Stimulated activated CD4-positive, alpha-beta T cell treated with anti-CD3 and anti-CD28 coated beads, Interleukin-15, amount 100 ng/mL, for 48 hours (primary cell): Measurements from ENCODE around the gene OR10Z1.

Experiments
- DNase-seq, 2 donors: peaks; one replicate each; pipeline ENCODE4 v3.0.0-alpha.2; 2020; ENCODE audit warnings: low read depth in 2 of 2

OR10Z1 gene, protein sequence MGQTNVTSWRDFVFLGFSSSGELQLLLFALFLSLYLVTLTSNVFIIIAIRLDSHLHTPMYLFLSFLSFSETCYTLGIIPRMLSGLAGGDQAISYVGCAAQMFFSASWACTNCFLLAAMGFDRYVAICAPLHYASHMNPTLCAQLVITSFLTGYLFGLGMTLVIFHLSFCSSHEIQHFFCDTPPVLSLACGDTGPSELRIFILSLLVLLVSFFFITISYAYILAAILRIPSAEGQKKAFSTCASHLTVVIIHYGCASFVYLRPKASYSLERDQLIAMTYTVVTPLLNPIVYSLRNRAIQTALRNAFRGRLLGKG

DNA sequence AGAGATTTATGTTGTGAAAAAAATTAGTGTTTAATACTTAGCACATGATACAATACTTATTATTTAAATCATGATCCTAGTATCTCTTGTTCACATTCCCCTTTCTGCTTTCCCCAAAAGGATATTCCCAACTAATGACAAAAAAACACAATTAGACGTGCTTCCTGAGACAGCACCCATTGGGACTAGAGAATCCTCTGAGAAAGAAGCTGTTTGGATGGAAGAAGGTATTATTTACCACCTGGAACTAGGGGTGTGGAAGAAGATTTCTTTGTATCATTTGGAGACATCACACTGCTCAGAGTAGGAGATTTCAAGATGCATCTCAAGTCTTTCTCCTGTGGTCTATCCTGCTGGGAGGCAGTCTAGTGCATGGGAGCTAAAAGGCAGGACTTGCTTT, at the start of gene OR10Z1:
Gene OR10Z1 (plus strand): TSS at position 301 of the 400 bp plus-strand sequence. CDS start 1,171 bp downstream, outside the sequence.
- no peak for DNase-seq

DNA sequence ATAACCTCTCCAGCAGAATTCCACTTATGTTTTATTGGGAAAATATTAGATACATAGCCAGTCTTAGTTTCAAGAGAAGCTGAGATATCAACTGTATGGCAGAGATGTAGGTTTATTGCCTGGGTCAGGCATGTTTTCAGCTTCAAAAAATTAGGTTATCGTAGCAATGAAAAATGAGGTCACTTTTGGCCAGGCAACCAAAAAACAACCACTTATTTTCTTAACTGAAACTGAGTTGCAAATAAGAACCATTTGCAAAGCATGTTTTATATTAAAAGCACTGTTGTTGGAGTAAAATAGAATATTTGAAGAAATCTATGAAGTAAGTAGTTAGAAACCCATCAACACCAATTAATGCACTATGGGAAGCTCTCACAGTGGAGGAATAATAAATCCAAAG, 45.4 kb upstream of the OR10Z1 start:
- no peak for DNase-seq

DNA sequence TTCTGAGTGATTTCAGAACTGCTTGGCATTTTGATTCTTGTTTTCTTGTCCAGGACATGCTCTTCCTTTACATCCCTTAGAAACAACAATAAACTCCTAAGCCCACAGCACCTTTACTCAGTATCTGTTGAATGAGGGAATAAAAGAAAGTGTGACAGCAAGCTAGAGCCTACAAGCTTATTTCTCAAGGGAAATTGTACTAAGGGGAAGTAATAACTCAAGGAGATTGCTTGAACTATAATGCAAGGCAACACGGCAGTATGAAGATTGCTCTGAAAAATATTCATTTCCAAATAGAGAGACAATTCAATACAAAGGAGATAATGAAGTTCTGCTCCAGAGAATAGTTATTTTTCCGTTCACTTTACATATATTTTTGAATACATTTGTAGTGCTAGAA, 41.2 kb upstream of the OR10Z1 start:
- DNase-seq, result no peak

DNA sequence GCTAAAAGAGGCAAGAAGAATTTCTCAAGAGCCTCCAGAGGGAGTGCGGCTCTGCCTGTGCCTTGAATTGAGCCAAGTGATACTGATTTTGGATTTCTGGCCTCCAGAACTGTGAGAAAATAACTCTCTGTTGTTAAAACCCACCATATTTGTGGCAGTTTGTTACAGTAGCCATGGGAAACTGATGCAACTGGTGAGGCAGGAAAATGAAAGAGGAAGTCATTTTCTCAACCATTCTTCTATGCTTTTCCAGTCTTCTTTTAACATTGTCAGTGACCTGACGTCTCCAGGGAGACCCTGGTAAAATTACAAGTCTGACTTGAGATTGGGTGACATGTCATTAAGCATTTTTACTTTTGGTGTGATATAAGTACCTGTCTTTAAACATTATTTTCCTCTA, 40.5 kb upstream of the OR10Z1 start:
- DNase-seq, result no peak

DNA sequence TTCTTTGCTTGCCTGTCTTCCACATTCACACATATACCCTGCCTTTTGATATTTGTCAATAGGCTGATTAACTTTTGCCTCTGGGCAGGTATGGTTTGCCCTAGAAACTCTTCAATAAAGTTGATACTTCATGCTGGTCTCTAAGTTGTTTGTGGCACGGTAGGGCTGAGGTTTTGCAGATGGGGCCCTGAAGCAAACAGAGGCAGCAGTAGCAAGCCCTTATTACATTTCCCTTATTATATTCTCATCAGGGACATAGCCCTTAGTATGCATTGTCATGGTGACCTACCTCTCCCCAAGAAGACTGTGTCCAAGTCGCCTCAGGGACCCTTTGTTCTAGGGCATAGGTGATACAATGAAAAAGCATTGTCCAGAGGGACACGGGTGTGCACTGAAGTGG, 34.6 kb upstream of the OR10Z1 start, which contains the start of gene OR6P1:
Gene OR6P1 (minus strand): TSS at position 101 of the 400 bp plus-strand sequence. CDS start 6,976 bp downstream, outside the sequence.
- no peak for DNase-seq

DNA sequence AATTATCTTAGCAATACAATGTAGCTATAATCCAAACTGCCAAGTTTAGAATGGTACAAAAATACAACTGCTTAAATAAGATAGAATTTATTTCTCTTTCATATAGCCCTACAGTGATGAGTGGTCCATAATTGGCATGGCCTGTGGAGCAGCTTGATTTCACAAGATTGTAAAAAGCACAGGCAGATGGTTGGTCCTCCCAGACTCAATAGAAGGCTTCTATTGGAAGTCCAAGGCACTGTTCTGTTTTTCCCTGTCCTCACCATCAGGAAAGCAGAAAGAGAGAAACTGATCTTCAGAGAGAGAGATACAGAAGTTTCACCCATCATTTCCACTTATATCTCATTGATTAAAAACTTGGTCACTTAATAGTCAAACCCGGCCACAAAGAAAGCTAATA, 32.8 kb upstream of the OR10Z1 start:
- DNase-seq, result no peak

DNA sequence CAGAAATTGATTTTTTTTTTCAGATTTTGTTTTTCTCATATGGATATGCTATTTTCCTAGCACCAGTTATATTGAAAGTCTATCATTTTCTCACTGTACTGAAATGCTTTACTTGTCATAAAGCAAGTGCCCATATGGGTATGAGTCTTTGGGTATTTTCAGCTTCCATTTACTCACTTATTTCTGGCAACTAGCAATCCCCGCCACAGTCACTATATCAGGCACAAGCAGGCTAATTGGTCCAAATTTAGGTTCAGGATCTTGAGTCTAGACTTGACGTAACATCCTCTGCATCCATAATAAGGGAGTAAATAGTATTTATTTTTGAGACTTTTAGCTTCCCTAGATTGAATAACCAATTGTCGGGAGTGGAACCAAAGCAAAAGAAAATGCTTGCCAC, 27.5 kb upstream of the OR10Z1 start:
- no peak for DNase-seq

DNA sequence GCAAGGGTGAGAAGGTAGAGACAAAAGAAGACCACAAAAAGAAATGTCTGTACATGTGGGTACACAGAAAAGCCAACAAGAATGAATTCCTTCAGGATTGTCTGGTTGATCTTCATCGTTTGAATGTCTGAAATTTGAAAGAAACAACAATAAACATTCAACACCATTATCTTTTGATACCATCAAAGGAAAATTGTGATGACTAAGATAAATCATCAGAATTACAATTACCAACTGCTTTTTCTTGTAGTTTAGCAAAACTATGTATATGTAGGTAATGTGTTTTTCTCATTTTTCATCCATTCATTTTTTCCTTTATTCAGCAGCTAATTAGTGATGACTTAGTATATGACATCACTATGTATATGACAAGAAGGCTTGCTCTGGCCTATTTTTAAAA, 25.3 kb upstream of the OR10Z1 start, which contains the start of gene OR10X1:
Gene OR10X1 (minus strand): TSS at position 167 of the 400 bp plus-strand sequence. CDS start 0 bp downstream, at position 167.
- no peak for DNase-seq

DNA sequence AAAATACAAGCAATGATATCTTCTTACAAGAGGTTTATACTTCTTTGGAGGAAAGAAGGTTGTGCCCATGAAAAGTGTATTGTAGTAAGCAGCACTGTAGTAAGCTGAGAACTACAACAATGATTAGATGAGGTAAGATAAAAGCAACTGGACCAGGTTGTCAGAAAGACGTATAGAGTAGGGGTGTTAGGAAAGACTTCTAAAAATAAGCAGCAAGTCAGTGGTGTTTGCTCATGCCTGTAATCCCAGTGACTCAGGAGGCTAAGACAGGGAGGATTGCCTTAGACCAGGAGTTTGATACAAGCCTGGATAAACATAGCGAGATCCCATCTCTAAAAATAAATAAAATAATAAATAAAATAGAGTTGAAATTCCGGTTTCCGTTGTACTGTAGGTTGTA, 21.1 kb upstream of the OR10Z1 start:
- DNase-seq, result no peak

DNA sequence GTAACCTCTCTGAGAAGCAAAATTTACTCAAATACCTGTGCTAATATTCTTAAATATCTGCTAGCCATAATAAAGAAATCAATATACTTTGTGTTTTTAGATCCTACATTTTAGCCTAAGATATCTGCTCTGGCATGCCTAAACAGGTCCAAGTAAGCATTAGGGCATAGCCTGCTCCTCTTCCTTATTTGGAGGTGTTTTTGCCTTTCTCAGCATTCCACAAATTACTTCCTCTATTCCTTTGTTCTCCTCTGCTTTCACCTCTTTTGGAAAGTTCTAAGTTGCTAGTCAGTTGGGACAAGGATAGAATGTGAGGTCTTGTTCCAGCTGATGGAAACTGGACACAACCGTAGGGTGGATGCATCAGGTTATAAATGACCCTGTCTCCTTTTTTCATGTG, 18.1 kb upstream of the OR10Z1 start:
- no peak for DNase-seq

DNA sequence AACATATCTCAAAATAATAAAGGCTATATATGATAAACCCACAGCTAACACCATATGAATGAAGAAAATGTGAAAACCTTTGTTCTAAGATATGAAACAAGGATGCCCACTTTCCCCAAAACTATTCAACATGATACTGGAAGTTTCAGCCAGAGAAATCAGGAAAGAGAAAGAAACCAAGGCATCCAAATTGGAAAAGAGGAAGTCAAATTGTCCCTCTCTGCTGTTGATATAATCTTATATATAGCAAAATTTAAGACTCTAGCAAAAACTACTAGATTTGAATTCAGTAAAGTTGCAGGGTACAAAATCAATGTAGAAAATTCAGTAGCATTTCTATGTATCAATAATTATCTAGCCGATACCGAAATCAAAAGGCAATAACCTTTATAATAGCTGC, 4.3 kb upstream of the OR10Z1 start:
- no peak for DNase-seq

DNA sequence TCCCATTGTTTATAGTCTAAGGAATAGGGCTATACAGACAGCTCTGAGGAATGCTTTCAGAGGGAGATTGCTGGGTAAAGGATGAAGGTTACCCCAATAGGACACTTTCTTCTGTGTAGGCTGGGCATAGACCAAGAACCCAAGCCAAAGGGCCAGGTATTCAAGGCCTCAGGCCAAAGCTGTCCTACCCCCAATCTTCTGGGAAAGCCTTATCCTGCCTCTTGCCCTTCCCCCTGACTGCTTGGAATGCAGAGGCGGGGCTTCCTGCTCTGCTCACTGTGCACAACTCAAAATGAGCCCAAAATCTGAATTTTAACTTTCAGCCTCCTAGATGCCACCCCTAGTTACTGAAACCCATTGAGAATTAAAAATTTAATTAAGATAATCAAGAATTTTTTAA, 2.2 kb downstream of the OR10Z1 start:
- no peak for DNase-seq

DNA sequence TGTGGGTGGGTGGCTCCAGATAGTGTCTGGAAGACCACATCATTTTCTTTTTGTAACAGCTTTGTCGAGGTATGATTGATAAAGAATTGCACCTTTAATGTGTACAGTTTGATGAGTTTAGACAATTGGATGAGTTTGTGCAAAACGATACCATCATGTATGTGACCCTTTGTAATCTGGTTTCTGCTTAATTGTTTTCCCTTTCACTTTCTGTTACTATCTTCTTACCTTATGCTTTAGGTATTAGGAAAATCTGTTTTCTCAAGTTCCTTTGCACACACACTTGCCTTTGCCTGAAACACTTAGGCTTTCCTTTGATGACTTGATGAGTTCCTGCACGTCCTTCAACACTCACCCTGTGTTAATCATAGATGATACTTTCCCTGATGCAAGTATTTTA, 6.8 kb downstream of the OR10Z1 start:
- DNase-seq, result no peak

DNA sequence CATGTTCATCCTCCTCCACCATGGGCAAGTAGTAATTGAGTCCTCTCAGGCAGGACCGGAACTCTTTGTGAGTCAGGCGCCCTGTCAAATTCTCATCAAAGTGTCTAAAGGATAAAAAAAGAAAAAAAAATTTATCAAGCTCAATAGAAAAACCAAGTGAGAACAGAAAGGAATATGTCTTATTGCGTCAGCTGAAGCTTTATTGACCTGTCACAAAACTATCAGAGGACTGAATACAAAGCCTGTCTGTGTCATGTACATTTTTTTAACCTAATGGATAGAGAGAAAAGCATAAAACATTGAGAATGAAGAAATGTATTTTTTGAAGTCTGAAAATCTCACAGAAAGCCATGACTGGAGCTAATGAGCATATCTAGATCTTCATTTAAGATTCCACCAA, 8.7 kb downstream of the OR10Z1 start:
- DNase-seq, result no peak

DNA sequence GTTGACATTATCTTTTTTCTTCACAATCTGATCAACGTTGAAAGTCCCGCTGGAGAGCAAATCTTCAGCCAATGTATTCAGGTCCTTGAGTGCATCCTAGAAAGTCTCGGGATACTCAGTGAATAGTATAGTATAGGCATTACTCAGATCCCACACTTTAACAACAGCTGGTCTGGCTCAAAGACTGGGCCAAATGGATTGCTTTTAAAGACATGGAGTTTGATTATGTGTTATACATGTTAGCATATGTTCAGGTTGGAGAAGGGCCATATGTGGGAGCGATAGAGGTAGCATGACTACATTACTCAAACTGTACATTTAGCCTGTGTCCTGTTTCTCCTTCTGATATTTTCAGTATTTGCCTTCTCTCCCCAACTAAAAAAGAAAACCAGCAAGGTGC, 33.1 kb downstream of the OR10Z1 start:
- DNase-seq, result no peak

DNA sequence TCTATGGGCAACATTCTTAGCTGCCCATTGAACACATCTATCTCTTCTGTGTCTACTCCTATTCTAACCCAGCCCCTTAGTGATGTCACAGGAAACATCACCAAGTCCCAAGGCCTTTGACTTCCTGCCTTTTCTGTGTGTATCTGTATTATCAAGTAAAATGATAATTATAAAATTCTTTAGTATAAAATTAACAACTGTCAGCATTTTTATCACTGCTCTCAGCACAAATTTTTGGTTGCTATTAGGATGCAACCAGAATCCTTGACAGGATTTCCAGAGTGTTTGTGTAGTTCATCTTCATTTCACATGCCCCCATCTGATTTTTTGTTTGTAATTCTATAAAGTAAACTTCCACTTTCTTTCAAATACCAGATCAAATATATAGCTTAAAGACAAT, 33.8 kb downstream of the OR10Z1 start:
- no peak for DNase-seq

DNA sequence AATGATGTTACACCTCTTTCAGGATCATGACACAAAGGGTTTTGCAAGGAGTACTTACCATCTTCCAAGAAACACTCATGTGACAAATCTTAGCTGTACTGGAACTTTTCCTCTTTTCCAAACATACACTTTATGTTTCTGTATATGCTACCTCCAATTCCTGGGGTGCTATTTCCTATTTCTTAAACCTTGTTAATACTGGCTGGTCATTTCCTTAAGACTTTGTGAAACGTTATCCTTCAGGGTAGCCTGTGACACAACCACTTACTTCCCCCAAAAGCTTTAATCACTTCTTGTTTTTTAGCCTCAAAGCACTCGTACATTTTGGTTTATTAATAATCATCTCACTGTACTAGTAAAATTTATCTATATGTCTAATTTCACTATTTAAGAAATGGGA, 39.4 kb downstream of the OR10Z1 start:
- DNase-seq, result no peak

DNA sequence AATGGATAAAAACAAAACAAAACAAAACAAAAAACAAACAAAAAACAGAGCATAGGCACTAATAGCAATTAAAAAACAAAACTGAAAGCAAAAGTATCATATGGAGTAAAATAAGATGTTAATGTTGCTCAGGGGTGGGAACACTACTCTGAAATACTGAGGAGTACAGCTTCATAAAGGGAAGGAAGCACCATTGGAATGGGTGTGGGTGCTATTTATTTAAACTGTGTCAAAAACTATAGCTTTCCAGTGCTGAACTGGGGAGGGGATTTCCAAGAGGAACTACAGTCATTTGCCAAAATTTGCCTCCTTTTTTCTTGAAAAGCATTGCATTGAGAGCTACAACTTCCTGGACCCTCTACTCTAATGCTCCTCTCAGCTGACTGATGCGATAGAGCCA, 41.4 kb downstream of the OR10Z1 start:
- DNase-seq, result no peak

DNA sequence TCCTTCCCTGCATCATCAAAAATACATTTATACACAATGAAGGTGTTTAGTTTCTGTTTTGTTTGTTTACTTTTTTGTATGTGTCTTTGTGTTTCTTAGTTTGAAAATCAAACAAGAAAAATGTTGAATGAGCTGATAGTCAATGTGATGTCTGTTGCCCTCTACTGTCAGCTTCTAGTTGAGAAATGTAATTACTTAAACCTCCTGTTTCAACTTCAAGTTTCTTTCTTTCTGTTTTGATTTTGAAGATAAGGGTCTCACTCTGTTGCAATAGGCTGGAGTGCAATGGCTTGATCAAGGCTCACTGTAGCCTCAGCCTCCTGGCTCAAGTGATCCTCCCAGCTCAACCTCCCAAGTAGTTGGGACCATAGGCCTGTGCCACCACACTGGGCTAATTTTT, 44.0 kb downstream of the OR10Z1 start:
- no peak for DNase-seq

DNA sequence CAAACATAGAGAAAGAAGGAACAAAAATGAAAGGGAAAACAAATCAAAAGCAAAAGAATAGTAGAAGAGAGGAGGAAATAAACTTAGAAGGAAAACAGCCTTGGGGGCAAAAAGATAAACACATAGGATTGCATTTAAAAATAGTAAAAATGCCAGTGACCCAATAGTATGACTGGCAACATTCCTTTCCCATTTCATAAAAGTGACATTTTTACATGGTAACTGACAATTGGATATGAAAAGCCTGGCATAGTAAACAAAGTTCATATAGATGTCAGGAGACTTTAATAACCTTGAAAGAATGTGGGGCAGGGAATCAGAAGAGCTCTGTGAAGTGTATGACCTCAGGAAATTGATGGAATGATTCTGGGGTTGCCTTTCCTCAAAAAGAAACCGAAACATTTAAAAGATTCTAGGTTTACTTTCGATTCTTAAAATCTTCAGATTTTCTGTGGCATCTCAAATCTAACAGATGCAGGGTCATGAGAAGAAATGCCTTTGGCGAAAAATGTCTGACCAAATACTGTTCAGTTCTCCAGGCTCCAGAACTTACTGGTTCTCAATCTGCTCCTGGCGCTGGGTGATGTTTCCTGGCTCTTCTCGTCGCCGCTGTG, 47.8 kb downstream of the OR10Z1 start:
- DNase-seq, result no peak

DNA sequence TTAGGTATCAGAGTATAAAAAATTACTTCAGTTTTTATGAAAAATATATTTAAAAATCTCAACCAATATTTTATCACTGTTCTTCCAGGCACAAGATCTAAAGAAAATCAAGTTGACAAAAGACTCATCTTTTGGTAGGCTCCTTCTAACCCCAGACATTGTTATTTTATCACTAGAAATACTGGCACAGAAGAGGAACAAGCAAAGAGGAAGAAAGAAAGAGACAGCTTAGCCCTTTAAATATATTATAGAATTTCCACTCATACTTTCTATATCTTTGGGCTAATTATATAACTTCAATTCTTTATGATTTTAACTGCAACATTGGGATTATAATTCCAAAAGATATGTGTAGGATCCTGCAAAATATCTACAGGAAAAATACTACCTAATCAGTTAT, 49.0 kb downstream of the OR10Z1 start:
- DNase-seq, result no peak

DNA sequence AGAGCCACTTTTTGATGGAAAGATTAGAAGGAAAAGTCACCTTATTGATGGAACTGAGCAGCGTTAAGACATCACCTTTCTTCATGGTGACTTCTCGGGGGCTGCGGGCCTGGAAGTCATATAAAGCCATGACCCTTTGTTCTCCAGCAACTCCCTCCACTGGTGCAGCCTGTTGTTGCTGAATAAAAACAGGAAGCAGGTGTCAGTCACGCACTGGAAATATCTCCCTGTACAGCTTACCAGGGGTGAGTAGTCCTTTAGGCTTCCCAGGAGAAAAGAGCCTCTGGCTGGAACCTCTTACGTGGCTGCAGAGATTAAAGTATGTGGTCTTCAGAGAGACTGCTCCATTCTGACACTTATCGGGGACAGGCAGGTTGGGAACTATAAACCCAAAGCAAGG, 49.5 kb downstream of the OR10Z1 start:
- no peak for DNase-seq
